ENCODE measurements around the gene SLC35E1. TPM values are rescaled to one million over a fixed set of nuclear protein-coding genes. Genes with fewer than 3 reads are reported as not detected.

Gene SLC35E1
- total RNA-seq, 6 experiments from 2014 or later = 17.2 to 27.4 (median 20.1) TPM

GRCh38 chr19:16529466-16530144 lies 42.6 kb downstream of the SLC35E1 start:
- Histone ChIP-seq H3K27me3 (no peaks in the 10 kb centered on the region), H3K9me3 (no peaks in the 10 kb centered on the region), H3K36me3 (peaks cover 0 to 95% (median 55%) of the 10 kb centered on the region in 4 donors), H3K27ac (no peak overlapping the region), H3K4me1 (peaks cover 0 to 18% (median 8%) of the 10 kb centered on the region in 4 donors), H3K4me3 (no peak overlapping the region)
- intact Hi-C loops (cut with DNase I) = no loop called here
- ATAC-seq (no peak), DNase-seq (no peak)
- TF ChIP-seq POLR2A (IDR thresholded peaks at IDR 0.05) = no peak
- TF ChIP-seq CTCF (IDR thresholded peaks at IDR 0.05) = no peak
- 96% methylated on average over 4 of the region's 25 CpGs for WGBS (ENCODE audit: insufficient coverage, low coverage, low lambda C conversion rate, missing lambda C conversion rate)

- ATAC-seq (peak in 2 of 4 donors; percentile 21 to 35), DNase-seq (no peak)
- intact Hi-C loops (cut with DNase I) = no loop called here
- H3K27me3 ChIP-seq = no peaks in the 10 kb centered on the region
- WGBS (ENCODE audit: insufficient coverage, low coverage, low lambda C conversion rate, missing lambda C conversion rate) = 100% methylated on average over 3 of the region's 12 CpGs
- H3K4me1 ChIP-seq = peaks cover 0 to 18% (median 8%) of the 10 kb centered on the region in 4 donors
- H3K9me3 ChIP-seq = no peaks in the 10 kb centered on the region
- no peak overlapping the region for H3K27ac ChIP-seq
- H3K36me3 ChIP-seq = peaks cover 0 to 95% (median 59%) of the 10 kb centered on the region in 4 donors
- peak in 3 of 4 donors; percentile 15 to 37 (median 21) for TF ChIP-seq CTCF (IDR thresholded peaks at IDR 0.05)
- TF ChIP-seq POLR2A (IDR thresholded peaks at IDR 0.05) = no peak
- H3K4me3 ChIP-seq = no peak overlapping the region
Observed at GRCh38 chr19:16527971-16528521, 44.2 kb downstream of the SLC35E1 start.

- WGBS (ENCODE audit: insufficient coverage, low coverage, low lambda C conversion rate, missing lambda C conversion rate) = 95% methylated on average over 4 of the region's 14 CpGs
- DNase-seq = no peak
- Histone ChIP-seq H3K4me1 (peaks cover 0 to 18% (median 8%) of the 10 kb centered on the region in 4 donors), H3K4me3 (no peak overlapping the region), H3K9me3 (no peaks in the 10 kb centered on the region), H3K27ac (peak overlapping the region in 1 of 3 donors; percentile 19), H3K27me3 (no peaks in the 10 kb centered on the region), H3K36me3 (peaks cover 0 to 95% (median 54%) of the 10 kb centered on the region in 4 donors)
- ATAC-seq = no peak
- TF ChIP-seq CTCF (IDR thresholded peaks at IDR 0.05) (no peak), POLR2A (IDR thresholded peaks at IDR 0.05) (no peak)
- intact Hi-C loops (cut with DNase I) = no loop called here
Observed at GRCh38 chr19:16527334-16527935, 44.8 kb downstream of the SLC35E1 start.

- 80% methylated on average over 3 of the region's 29 CpGs for whole genome bisulfite sequencing (ENCODE audit: insufficient coverage, low coverage, low lambda C conversion rate, missing lambda C conversion rate)
- H3K4me3 ChIP-seq = no peak overlapping the region
- H3K9me3 ChIP-seq = no peaks in the 10 kb centered on the region
- H3K27me3 ChIP-seq = no peaks in the 10 kb centered on the region
- intact Hi-C loops (cut with DNase I) = no loop called here
- DNase-seq = no peak
- no peak for TF ChIP-seq POLR2A (IDR thresholded peaks at IDR 0.05)
- no peak for TF ChIP-seq CTCF (IDR thresholded peaks at IDR 0.05)
- peaks cover 0 to 18% (median 8%) of the 10 kb centered on the region in 4 donors for H3K4me1 ChIP-seq
- H3K36me3 ChIP-seq = peaks cover 0 to 88% (median 52%) of the 10 kb centered on the region in 4 donors
- ATAC-seq = peak; percentile 40 to 85 (median 60)
- peak overlapping the region in 1 of 3 donors; percentile 19 for H3K27ac ChIP-seq
Observed at GRCh38 chr19:16525751-16526481, 46.3 kb downstream of the SLC35E1 start.

All from right lobe of liver (tissue), 6 donors.